Endothelial cell of umbilical vein (primary cell): Measurements from ENCODE around the gene TMEFF2. TPM values are rescaled to one million over a fixed set of nuclear protein-coding genes. Genes with fewer than 3 reads are reported as not detected.

Experiments used
- BruUV-seq: library from RNA; stranded (reverse); fragments of 400-500 nt; replicated peaks from 2 replicates; lab custom pipeline; 2021; lab: Mats Ljungman, UMichigan
- CTCF ChIA-PET: fragments of 300-600, 350-600 bp; sonication (Branson Sonifier 250); formaldehyde crosslinking; loops from one replicate; lab custom pipeline; 2021; ENCODE audit warnings: antibody characterized with exemption, inconsistent platforms; lab: Charles Lee
- POLR2A ChIA-PET: fragments of 300-600, 350-600 bp; sonication (Branson Sonifier 250); formaldehyde crosslinking; loops from one replicate; lab custom pipeline; 2021; ENCODE audit warnings: antibody characterized with exemption, inconsistent platforms; lab: Charles Lee
- DNase-seq: peaks from one replicate; pipeline ENCODE4 v3.0.0-alpha.2; 2011; ENCODE audit warnings: low read depth, low spot score
- FAIRE-seq: peaks from 2 replicates; lab custom pipeline; 2011; peaks lifted over from hg19 to GRCh38; lab: Jason Lieb, UNC
- H2AFZ ChIP-seq: 2 replicates; pipeline ENCODE4 v1.6.0; 2012; ENCODE audit warnings: low read depth, low read length, control low read depth, inconsistent platforms
- H3K27ac ChIP-seq: 2 replicates; pipeline ENCODE4 v1.5.1; 2011; ENCODE audit warnings: low read depth, mild to moderate bottlenecking, control low read depth, low read length, moderate library complexity; ENCODE audit not compliant: insufficient read depth
- H3K27me3 ChIP-seq, 2 experiments: 2 replicates each; pipeline versions ENCODE4 v1.6.0 to v1.6.1; 2011; ENCODE audit warnings: low read length in 2 of 2, mixed read lengths in 1 of 2; ENCODE audit not compliant: control insufficient read depth in 2 of 2, insufficient read depth in 2 of 2
- H3K36me3 ChIP-seq, 2 experiments: 2 replicates in 1 of 2; 3 replicates in 1 of 2; pipeline ENCODE4 v1.5.1; 2011; ENCODE audit warnings: low read length in 2 of 2, mild to moderate bottlenecking in 1 of 2, moderate library complexity in 1 of 2; ENCODE audit not compliant: control insufficient read depth in 2 of 2, insufficient read depth in 2 of 2; ENCODE audit errors: extremely low read depth in 1 of 2
- H3K4me1 ChIP-seq: 3 replicates; pipeline ENCODE4 v1.5.1; 2011; ENCODE audit warnings: mild to moderate bottlenecking, low read length; ENCODE audit not compliant: control insufficient read depth, insufficient read depth; ENCODE audit errors: extremely low read depth
- H3K4me2 ChIP-seq: 2 replicates; pipeline ENCODE4 v1.6.1; 2011; ENCODE audit warnings: low read length, control low read depth, mixed read lengths; ENCODE audit not compliant: insufficient read depth
- H3K4me3 ChIP-seq, 3 experiments: fragments of 200-600 bp in 1 of 3; sonication (generic), shearing (Covaris generic) in 1 of 3; replicated peaks in 1 of 3; 2 replicates each; pipeline ENCODE4 v1.5.1; 2011 to 2016; ENCODE audit warnings: control low read depth in 3 of 3, low read length in 3 of 3, mild to moderate bottlenecking in 2 of 3, inconsistent platforms in 1 of 3, low read depth in 1 of 3, moderate library complexity in 1 of 3; ENCODE audit not compliant: insufficient read depth in 1 of 3
- H3K79me2 ChIP-seq: 2 replicates; pipeline ENCODE4 v1.6.0; 2012; ENCODE audit warnings: low read length, inconsistent platforms; ENCODE audit not compliant: control insufficient read depth, insufficient read depth
- H3K9ac ChIP-seq: replicated peaks from 2 replicates; pipeline ENCODE3; 2011; ENCODE audit warnings: low read length, control low read depth; ENCODE audit not compliant: insufficient read depth; ENCODE audit errors: extremely low read depth
- H3K9me1 ChIP-seq: replicated peaks from 3 replicates; pipeline ENCODE4 v1.6.0; 2011; ENCODE audit warnings: mild to moderate bottlenecking, low read length; ENCODE audit not compliant: control insufficient read depth, insufficient read depth; ENCODE audit errors: extremely low read depth
- H3K9me3 ChIP-seq: replicated peaks from 2 replicates; pipeline ENCODE4 v1.5.1; 2012; ENCODE audit warnings: low read length, inconsistent platforms; ENCODE audit not compliant: control insufficient read depth, insufficient read depth
- H4K20me1 ChIP-seq: replicated peaks from 2 replicates; pipeline ENCODE3; 2011; ENCODE audit warnings: mild to moderate bottlenecking, low read length; ENCODE audit not compliant: control insufficient read depth, insufficient read depth; ENCODE audit errors: extremely low read depth
- CTCF ChIP-seq, 2 donors: IDR thresholded peaks; 1 replicate in 1 of 2; 2 replicates in 1 of 2; pipeline ENCODE4 v1.5.1; 2011; ENCODE audit warnings: low read length in 2 of 2, mild to moderate bottlenecking in 2 of 2, moderate library complexity in 2 of 2, control low read depth in 1 of 2, inconsistent platforms in 1 of 2, low read depth in 1 of 2; ENCODE audit not compliant: insufficient read depth in 1 of 2; ENCODE audit errors: extremely low read depth in 1 of 2
- FOS ChIP-seq: IDR thresholded peaks from 2 replicates; pipeline ENCODE4 v1.6.1; 2011; ENCODE audit warnings: mild to moderate bottlenecking, low read length, moderate library complexity, borderline replicate concordance; ENCODE audit not compliant: insufficient read depth
- GATA2 ChIP-seq: IDR thresholded peaks from 2 replicates; pipeline ENCODE4 v1.7.0; 2011; ENCODE audit warnings: low read depth, mild to moderate bottlenecking, moderate library complexity, mixed read lengths, low read length; ENCODE audit not compliant: insufficient read length, insufficient read depth
- JUN ChIP-seq: IDR thresholded peaks from 2 replicates; pipeline ENCODE4 v1.6.1; 2011; ENCODE audit warnings: borderline replicate concordance, low read depth; ENCODE audit not compliant: insufficient read length, insufficient read depth
- MYC ChIP-seq: IDR thresholded peaks from one replicate; pipeline ENCODE4 v1.6.1; 2011; ENCODE audit warnings: mild to moderate bottlenecking, low read depth, low read length
- POLR2A ChIP-seq: IDR thresholded peaks from 2 replicates; pipeline ENCODE4 v1.6.1; 2012; ENCODE audit warnings: low read depth, mild to moderate bottlenecking, control low read depth, low read length
- POLR2AphosphoS5 ChIP-seq: IDR thresholded peaks from 2 replicates; pipeline ENCODE4 v1.6.1; 2012; ENCODE audit warnings: low read depth, mild to moderate bottlenecking, control low read depth, low read length, moderate library complexity; ENCODE audit not compliant: insufficient read depth
- dilution Hi-C: fragments of 300-500 bp; cut with MboI; formaldehyde crosslinking; loops from one replicate; pipeline ENCODE4 v1.15.0; 2019; ENCODE audit warnings: low sequenced_read_pairs; ENCODE audit not compliant: extremely low pct_ligation_motif_present
- intact Hi-C: fragments of 100-400 bp; cut with micrococcal nuclease; formaldehyde crosslinking; loops from one replicate; pipeline ENCODE4 v1.10.0; 2022
- polyA plus RNA-seq, 4 experiments: library from polyadenylated mRNA; depleted of rRNA in 3 of 4; stranded (reverse) in 3 of 4; unstranded in 1 of 4; fragments of >200 nt; gene quantifications; 2 replicates each; pipeline versions ENCODE4 v1.2.1 to v1.2.3, GENCODE V29; 2011 to 2012; ENCODE audit warnings: missing spikeins in 1 of 4
- total RNA-seq: library from RNA; stranded (reverse); gene quantifications from 2 replicates; pipeline ENCODE4 v1.2.3, GENCODE V29; 2021
- TF ChIP-seq, protein P1 (sequence below): IDR thresholded peaks from 2 replicates; pipeline ENCODE4 v1.6.1; 2011; ENCODE audit not compliant: insufficient read depth, insufficient read length

The TMEFF2 gene
- total and polyA plus RNA-seq, 2 donors (not counting 3 experiments of a cell fraction or from before 2014, with no cell fraction given), result 0.18 to 0.20 TPM

GRCh38 chr2:191901031-191901430 is 293.7 kb downstream of the TMEFF2 start:
- Histone ChIP-seq H3K36me3 (no peaks in the 10 kb centered on the region), H4K20me1 (no peaks in the 10 kb centered on the region), H3K9me1 (no peaks in the 10 kb centered on the region), H3K9ac (no peak overlapping the region), H3K4me2 (no peak overlapping the region), H2AFZ (no peak overlapping the region), H3K79me2 (no peaks in the 10 kb centered on the region), H3K9me3 (no peaks in the 10 kb centered on the region), H3K27me3 (no peaks in the 10 kb centered on the region), H3K4me1 (peaks cover 25% of the 10 kb centered on the region), H3K4me3 (no peak overlapping the region), H3K27ac (no peak overlapping the region)
- TF ChIP-seq GATA2, result no peak
- TF ChIP-seq POLR2A, result no peak
- TF ChIP-seq POLR2AphosphoS5, result no peak
- no peak for TF ChIP-seq JUN
- no peak for TF ChIP-seq MYC
- intact Hi-C loops, result no loop called here
- no peak for DNase-seq
- no peak for FAIRE-seq
- ChIA-PET CTCF (no interaction called here), POLR2A (no interaction called here)
- dilution Hi-C loops, result no loop called here
- no TSS peak for BruUV-seq

GRCh38 chr2:191899410-191899809 is 295.3 kb downstream of the TMEFF2 start:
- POLR2A ChIA-PET, result interaction anchor here (1.7 kb wide), 1 partner anchor 53 kb away, joined by 4 read pairs; the partner anchor contains the start of gene CAVIN2
- CTCF ChIA-PET, result interaction anchor here (0.9 to 2.1 kb wide), 7 partner anchors 8 to 263 kb away, joined by 3 to 9 read pairs (median 4); no protein-coding TSS in a partner anchor
- Histone ChIP-seq H3K4me2 (peak overlapping the region; percentile 21), H3K9me1 (no peaks in the 10 kb centered on the region), H3K36me3 (no peaks in the 10 kb centered on the region), H3K79me2 (no peaks in the 10 kb centered on the region), H3K27me3 (no peaks in the 10 kb centered on the region), H4K20me1 (no peaks in the 10 kb centered on the region), H3K9ac (peak overlapping the region; percentile 63), H3K9me3 (no peaks in the 10 kb centered on the region), H2AFZ (no peak overlapping the region), H3K4me3 (no peak overlapping the region), H3K27ac (peak overlapping the region; percentile 59), H3K4me1 (peaks cover 27% of the 10 kb centered on the region)
- dilution Hi-C loops, result no loop called here
- BruUV-seq, result no TSS peak
- FAIRE-seq (peak; percentile 97), DNase-seq (peak; percentile 97)
- TF ChIP-seq, protein P1, sequence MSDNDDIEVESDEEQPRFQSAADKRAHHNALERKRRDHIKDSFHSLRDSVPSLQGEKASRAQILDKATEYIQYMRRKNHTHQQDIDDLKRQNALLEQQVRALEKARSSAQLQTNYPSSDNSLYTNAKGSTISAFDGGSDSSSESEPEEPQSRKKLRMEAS, result no peak
- TF ChIP-seq POLR2AphosphoS5 (peak; percentile 47), FOS (peak; percentile 87), POLR2A (no peak), CTCF (IDR thresholded peaks at IDR 0.05; ENCODE audit: extremely low read depth in 1 of 2, insufficient read depth in 1 of 2, low read depth in 1 of 2, low read length in 2 of 2) (no peak), MYC (no peak), GATA2 (peak; percentile 64), JUN (peak; percentile 93)
- intact Hi-C loops, result loop anchor here (1.0 kb wide), 3 partner anchors 28 to 52 kb away; partner anchors contain the start of gene CAVIN2
